Posterior vena cava (tissue), 2 donors: Measurements from ENCODE around the gene GPN1. TPM values are rescaled to one million over a fixed set of nuclear protein-coding genes. Genes with fewer than 3 reads are reported as not detected.
"Not testable (repeated sequence)": the region's sequence is repeated elsewhere in the genome, so short reads cannot be mapped to it uniquely, and the experiment has no call there.

Experiments
- DNase-seq: peaks from one replicate; pipeline ENCODE4 v3.0.0-alpha.2; 2020; ENCODE audit warnings: low spot score
- intact Hi-C, 2 donors: fragments of 100-400 bp; cut with DNase I; formaldehyde crosslinking; loops; one replicate each; pipeline versions ENCODE4 v1.14.1 to v1.14.2; 2022 to 2023
- long read RNA-seq, 2 donors: library from polyadenylated mRNA; unstranded; transcript quantifications; one replicate each; pipeline ENCODE4 v2.0.0, GENCODE V29; 2020 to 2021
- total RNA-seq, 2 donors: library from RNA; stranded (reverse); fragmentation: NEBNext Ultra II Directional; extraction: Animal tissue kit (Norgen Biotek cat#: 25700); gene quantifications; one replicate each; pipeline ENCODE4 v1.2.1, GENCODE V29; 2021
- donor health status: DM: yes; HTN: yes; CAD: no.
- donor health status: DM: yes; HTN: yes; CAD: no.

Gene GPN1
- total RNA-seq, result 10 to 100 TPM; 17.9 to 18.3 TPM
- long read RNA-seq, donor 1, transcript GPN1-212 (14 exons, 1,832 nt), result major isoform, 10 of 16 reads
- long read RNA-seq, donor 1, partial matches to known transcripts, result 2 of 16 reads
- long read RNA-seq, donor 1, other reads (novel, unspliced or antisense), result 4 of 16 reads
- long read RNA-seq, donor 2, transcript GPN1-212 (14 exons, 1,832 nt), result major isoform, 34 of 39 reads
- long read RNA-seq, donor 2, partial matches to known transcripts, result 2 of 39 reads
- long read RNA-seq, donor 2, other reads (novel, unspliced or antisense), result 3 of 39 reads

GRCh38 chr2:27628767-27629709 lies at the start of gene GPN1, which contains the start of gene CCDC121:
GPN1 (plus strand) TSS chr2:27629050; CDS start chr2:27629059, 9 bp downstream.
CCDC121 (minus strand) TSS chr2:27629012; CDS start chr2:27627799, 1,213 bp downstream.
- intact Hi-C loops, result no loop called here
- DNase-seq, result peak; percentile 98

- intact Hi-C loops, result loop anchor here in 1 of 2 donors (10.0 kb wide), 1 partner anchor 87 kb away; the partner anchor contains the start of genes FNDC4 and GCKR
- DNase-seq, result no peak
Measured at GRCh38 chr2:27581417-27582128, 47.3 kb upstream of the GPN1 start.

GRCh38 chr2:27582129-27582694 lies 46.6 kb upstream of the GPN1 start:
- no peak for DNase-seq
- intact Hi-C loops, result loop anchor here in 1 of 2 donors (10.0 kb wide), 1 partner anchor 87 kb away; the partner anchor contains the start of genes FNDC4 and GCKR

GRCh38 chr2:27582695-27583389 lies 46.0 kb upstream of the GPN1 start, which contains the start of gene ZNF512:
ZNF512 (plus strand) TSS chr2:27583042; CDS start chr2:27583113, 71 bp downstream.
- intact Hi-C loops, result loop anchor here in 1 of 2 donors (10.0 kb wide), 1 partner anchor 88 kb away; the partner anchor contains the start of genes FNDC4 and GCKR
- DNase-seq, result peak; percentile 97

GRCh38 chr2:27583390-27583915 lies 45.4 kb upstream of the GPN1 start:
- DNase-seq, result no peak
- intact Hi-C loops, result loop anchor here in 1 of 2 donors (10.0 kb wide), 1 partner anchor 89 kb away; the partner anchor contains the start of genes FNDC4 and GCKR

GRCh38 chr2:27584597-27584996 lies 44.3 kb upstream of the GPN1 start:
- intact Hi-C loops, result loop anchor here in 1 of 2 donors (10.0 kb wide), 1 partner anchor 90 kb away; the partner anchor contains the start of genes FNDC4 and GCKR
- DNase-seq, result no peak

GRCh38 chr2:27587025-27587424 lies 41.8 kb upstream of the GPN1 start:
- DNase-seq, result no peak
- intact Hi-C loops, result loop anchor here in 1 of 2 donors (10.0 kb wide), 1 partner anchor 92 kb away; the partner anchor contains the start of genes FNDC4 and GCKR

GRCh38 chr2:27588308-27588707 lies 40.5 kb upstream of the GPN1 start:
- intact Hi-C loops, result loop anchor here in 1 of 2 donors (10.0 kb wide), 1 partner anchor 94 kb away; the partner anchor contains the start of genes FNDC4 and GCKR
- no peak for DNase-seq

- no peak for DNase-seq
- intact Hi-C loops, result no loop called here
Measured at GRCh38 chr2:27591745-27592144, 37.1 kb upstream of the GPN1 start.

GRCh38 chr2:27593240-27593639 lies 35.6 kb upstream of the GPN1 start:
- intact Hi-C loops, result no loop called here
- DNase-seq, result no peak

- DNase-seq, intact Hi-C loops: not testable (repeated sequence)
Measured at GRCh38 chr2:27594020-27594703, 34.7 kb upstream of the GPN1 start.

- DNase-seq, intact Hi-C loops: not testable (repeated sequence)
Measured at GRCh38 chr2:27595412-27595811, 33.4 kb upstream of the GPN1 start.

- intact Hi-C loops, result no loop called here
- DNase-seq, result no peak
Measured at GRCh38 chr2:27596627-27597026, 32.2 kb upstream of the GPN1 start.

- intact Hi-C loops, result no loop called here
- DNase-seq, result no peak
Measured at GRCh38 chr2:27606611-27607010, 22.2 kb upstream of the GPN1 start.

- DNase-seq, result no peak
- intact Hi-C loops, result no loop called here
Measured at GRCh38 chr2:27613985-27614384, 14.9 kb upstream of the GPN1 start.

- intact Hi-C loops, result no loop called here
- DNase-seq, result no peak
Measured at GRCh38 chr2:27615316-27615715, 13.5 kb upstream of the GPN1 start.

GRCh38 chr2:27621524-27621923 lies 7.3 kb upstream of the GPN1 start:
- intact Hi-C loops, result no loop called here
- DNase-seq, result no peak
